PFSK-1 (cell line): Measurements from ENCODE around the gene COL23A1.

Experiments
- FOXP2 ChIP-seq: optimal IDR thresholded peaks from 2 replicates; pipeline ENCODE3; 2011; ENCODE audit warnings: borderline replicate concordance, control low read depth, inconsistent platforms; ENCODE audit not compliant: insufficient read depth; ENCODE audit errors: extremely low read length, extremely low read depth
- POLR2AphosphoS5 ChIP-seq: IDR thresholded peaks from 2 replicates; pipeline ENCODE4 v1.6.1; 2012; ENCODE audit warnings: low read depth, mild to moderate bottlenecking, control low read depth, low read length, moderate library complexity
- SIN3A ChIP-seq: IDR thresholded peaks from 2 replicates; pipeline ENCODE4 v1.6.1; 2012; ENCODE audit warnings: mild to moderate bottlenecking, low read length, moderate library complexity, borderline replicate concordance; ENCODE audit not compliant: insufficient read depth
- TAF1 ChIP-seq: IDR thresholded peaks from 2 replicates; pipeline ENCODE4 v1.6.1; 2012; ENCODE audit warnings: low read length, control low read depth, borderline replicate concordance; ENCODE audit not compliant: insufficient read depth
- TF ChIP-seq, protein P1 (sequence below), 2 experiments: IDR thresholded peaks; 2 replicates each; pipeline versions ENCODE4 v1.6.1 to v1.8.0; 2011 to 2012; ENCODE audit warnings: low read depth in 2 of 2, low read length in 2 of 2, control low read depth in 1 of 2, inconsistent platforms in 1 of 2, mild to moderate bottlenecking in 1 of 2, moderate library complexity in 1 of 2; ENCODE audit not compliant: insufficient read depth in 1 of 2

The COL23A1 gene

DNA sequence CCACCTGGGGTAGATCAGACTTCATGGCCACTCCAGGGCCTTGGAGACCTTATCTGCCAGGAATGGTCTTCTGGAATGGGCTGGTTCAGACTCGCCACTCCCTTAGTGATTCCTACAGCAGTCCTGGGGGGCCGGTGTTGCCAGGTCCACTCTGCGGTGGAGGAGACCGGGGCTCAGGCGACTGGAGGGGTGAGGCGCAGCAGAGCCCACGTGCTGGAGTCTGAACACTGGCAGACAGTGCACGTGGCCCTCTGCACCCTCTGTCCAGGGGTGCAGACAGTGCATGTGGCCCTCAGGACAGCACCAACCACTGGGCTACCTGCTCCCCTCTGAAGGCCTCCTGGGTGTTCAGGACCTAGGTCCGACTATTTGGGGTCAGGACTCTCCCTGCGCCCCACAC lies 262.7 kb downstream of the COL23A1 start:
- TF ChIP-seq FOXP2 = no peak
- TF ChIP-seq SIN3A = no peak
- no peak for TF ChIP-seq TAF1
- TF ChIP-seq, protein P1, sequence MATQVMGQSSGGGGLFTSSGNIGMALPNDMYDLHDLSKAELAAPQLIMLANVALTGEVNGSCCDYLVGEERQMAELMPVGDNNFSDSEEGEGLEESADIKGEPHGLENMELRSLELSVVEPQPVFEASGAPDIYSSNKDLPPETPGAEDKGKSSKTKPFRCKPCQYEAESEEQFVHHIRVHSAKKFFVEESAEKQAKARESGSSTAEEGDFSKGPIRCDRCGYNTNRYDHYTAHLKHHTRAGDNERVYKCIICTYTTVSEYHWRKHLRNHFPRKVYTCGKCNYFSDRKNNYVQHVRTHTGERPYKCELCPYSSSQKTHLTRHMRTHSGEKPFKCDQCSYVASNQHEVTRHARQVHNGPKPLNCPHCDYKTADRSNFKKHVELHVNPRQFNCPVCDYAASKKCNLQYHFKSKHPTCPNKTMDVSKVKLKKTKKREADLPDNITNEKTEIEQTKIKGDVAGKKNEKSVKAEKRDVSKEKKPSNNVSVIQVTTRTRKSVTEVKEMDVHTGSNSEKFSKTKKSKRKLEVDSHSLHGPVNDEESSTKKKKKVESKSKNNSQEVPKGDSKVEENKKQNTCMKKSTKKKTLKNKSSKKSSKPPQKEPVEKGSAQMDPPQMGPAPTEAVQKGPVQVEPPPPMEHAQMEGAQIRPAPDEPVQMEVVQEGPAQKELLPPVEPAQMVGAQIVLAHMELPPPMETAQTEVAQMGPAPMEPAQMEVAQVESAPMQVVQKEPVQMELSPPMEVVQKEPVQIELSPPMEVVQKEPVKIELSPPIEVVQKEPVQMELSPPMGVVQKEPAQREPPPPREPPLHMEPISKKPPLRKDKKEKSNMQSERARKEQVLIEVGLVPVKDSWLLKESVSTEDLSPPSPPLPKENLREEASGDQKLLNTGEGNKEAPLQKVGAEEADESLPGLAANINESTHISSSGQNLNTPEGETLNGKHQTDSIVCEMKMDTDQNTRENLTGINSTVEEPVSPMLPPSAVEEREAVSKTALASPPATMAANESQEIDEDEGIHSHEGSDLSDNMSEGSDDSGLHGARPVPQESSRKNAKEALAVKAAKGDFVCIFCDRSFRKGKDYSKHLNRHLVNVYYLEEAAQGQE (IDR thresholded peaks at IDR 0.05; ENCODE audit: insufficient read depth in 1 of 2, low read depth in 2 of 2, low read length in 2 of 2) = no peak

DNA sequence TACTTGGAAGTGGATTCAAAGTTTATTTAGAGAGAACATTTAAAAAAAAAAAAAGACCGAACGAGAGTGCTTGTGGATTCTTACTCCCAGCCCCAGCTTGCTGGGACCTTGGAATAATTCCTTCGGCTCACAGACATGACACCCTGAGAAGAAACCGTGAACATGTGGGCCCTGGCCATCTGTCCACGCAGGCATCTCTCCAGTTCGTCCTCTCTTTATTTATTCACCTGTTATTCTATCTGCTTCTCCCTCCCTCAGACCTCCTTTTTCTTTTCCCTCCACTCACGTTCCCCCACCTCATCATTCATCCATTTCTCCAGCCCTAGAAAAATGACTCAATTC lies 263.8 kb downstream of the COL23A1 start:
- TF ChIP-seq TAF1 (no peak), FOXP2 (no peak), POLR2AphosphoS5 (no peak), SIN3A (no peak)

GRCh38 chr5:178325679-178326373 lies 264.4 kb downstream of the COL23A1 start:
- TF ChIP-seq, protein P1 (IDR thresholded peaks at IDR 0.05; ENCODE audit: insufficient read depth in 1 of 2, low read depth in 2 of 2, low read length in 2 of 2) = no peak
- TF ChIP-seq TAF1 (no peak), SIN3A (no peak), FOXP2 (no peak), POLR2AphosphoS5 (no peak)

DNA sequence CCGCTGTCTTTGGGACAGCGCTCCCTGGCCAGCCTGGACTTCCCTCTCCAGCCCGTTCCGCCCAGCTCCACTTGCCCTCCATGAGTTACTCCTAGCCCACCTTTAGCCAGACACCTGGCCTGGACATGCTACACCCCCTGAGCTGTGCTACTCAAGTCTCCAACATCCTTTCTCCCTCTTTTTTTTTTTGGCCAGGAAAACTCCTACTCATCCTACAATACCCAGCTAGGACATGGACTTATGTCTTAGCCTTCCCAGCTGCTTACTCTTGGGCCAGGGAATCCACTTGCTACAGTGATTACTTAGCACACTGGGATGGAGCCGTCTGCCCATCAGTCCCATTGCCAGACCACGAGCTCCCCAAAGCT lies 264.9 kb downstream of the COL23A1 start:
- TF ChIP-seq TAF1 = no peak
- no peak for TF ChIP-seq POLR2AphosphoS5
- TF ChIP-seq FOXP2 = no peak
- TF ChIP-seq, protein P1 (IDR thresholded peaks at IDR 0.05; ENCODE audit: insufficient read depth in 1 of 2, low read depth in 2 of 2, low read length in 2 of 2) = no peak
- TF ChIP-seq SIN3A = no peak

DNA sequence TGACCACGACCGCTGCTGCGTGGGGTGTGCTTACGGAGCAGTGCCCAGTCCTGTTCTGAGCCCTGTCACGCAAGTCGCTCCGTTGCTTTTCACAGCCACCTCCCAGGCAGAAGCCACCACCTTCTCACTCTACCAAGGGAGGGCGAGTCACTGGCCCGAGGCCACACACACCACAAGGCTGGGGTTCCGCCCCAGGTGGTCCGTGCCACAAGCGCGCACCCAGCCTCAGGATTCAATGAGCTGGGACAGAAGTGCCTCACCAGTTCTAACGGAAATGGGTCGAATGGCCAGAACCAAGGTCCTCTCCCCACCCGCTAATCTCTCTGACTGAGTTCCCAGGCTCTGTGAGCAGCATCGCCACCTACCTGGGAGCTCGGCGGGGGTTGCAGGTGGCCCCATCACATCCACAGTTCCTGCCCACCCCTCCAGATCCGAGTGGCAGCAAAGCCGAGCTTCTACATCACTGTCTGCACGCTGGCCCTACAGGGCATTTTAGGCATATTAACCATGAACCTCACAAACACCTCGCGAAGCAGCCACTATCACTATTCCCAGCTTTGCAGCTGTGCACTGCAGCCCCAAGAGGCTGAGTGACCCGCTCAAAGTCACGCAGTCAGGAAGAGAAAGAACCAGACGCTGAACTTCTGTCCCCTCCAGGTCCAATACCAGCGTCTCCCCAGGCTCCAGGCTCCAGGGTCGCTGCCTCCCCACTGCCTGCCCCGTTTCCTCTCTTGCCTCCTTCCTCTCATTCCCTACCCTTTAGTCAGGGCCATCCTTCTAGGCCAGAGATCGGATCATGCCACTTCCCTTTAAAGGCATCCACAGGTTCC lies 265.5 kb downstream of the COL23A1 start:
- no peak for TF ChIP-seq SIN3A

DNA sequence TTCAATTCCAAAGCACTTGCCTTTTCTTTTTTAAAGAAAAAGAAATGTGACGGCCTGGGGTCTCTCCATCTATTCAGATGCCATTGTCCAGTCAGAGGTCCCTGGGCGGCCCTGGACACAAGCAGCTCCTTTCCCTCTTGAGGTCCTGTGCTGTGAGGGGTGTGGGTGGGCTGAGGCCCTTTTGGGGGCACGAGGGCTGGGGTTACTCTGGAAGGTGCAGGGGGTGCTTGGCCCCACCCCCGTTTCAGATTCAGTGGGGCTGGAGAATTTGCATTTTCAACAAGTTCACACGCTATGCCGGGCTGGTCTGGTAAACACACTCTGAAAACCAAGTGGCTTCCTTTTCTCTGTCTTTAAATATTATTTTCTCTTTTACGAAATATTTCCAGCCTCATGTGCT lies 266.2 kb downstream of the COL23A1 start:
- TF ChIP-seq FOXP2 = no peak
